GM12878 (cell line): ENCODE results near the gene YES1. TPM values are rescaled to one million over a fixed set of nuclear protein-coding genes. Genes with fewer than 3 reads are reported as not detected.

ENCODE experiments used
- ATAC-seq: fragments of 200-7000 bp; cut with Tn5 transposase; 3 replicates; pipeline ENCODE4 v1.9.1; 2020; ENCODE audit warnings: mild to moderate bottlenecking, moderate library complexity
- BruUV-seq: library from RNA; stranded (reverse); fragments of 400-500 nt; replicated peaks from 2 replicates; lab custom pipeline; 2021; lab: Mats Ljungman, UMichigan
- CTCF ChIA-PET: fragments of 300-600 bp; sonication (Branson Sonifier 250); formaldehyde crosslinking; extraction: SDS; loops from one replicate; lab custom pipeline; 2021; ENCODE audit warnings: inconsistent platforms; lab: Yijun Ruan, JAX
- POLR2A ChIA-PET: fragments of 350-600 bp; formaldehyde crosslinking; extraction: SDS; loops from one replicate; lab custom pipeline; 2021; ENCODE audit warnings: inconsistent platforms; lab: Charles Lee
- RAD21 ChIA-PET: fragments of 300-600 bp; sonication (Branson Sonifier 250); formaldehyde crosslinking; loops from one replicate; lab custom pipeline; 2023; ENCODE audit warnings: antibody characterized with exemption; ENCODE audit not compliant: unreplicated experiment; lab: Charles Lee
- SMC1A ChIA-PET: fragments of 300-600 bp; sonication (Branson Sonifier 250); formaldehyde crosslinking; loops from one replicate; lab custom pipeline; 2023; ENCODE audit not compliant: unreplicated experiment, uncharacterized antibody; lab: Charles Lee
- DNase-seq: peaks from one replicate; pipeline ENCODE4 v3.0.0-alpha.2; 2011; ENCODE audit warnings: low read depth, low spot score
- FAIRE-seq: peaks from 3 replicates; lab custom pipeline; 2011; peaks lifted over from hg19 to GRCh38; lab: Jason Lieb, UNC
- H2AFZ ChIP-seq: 2 replicates; pipeline ENCODE4 v1.6.0; 2011; ENCODE audit warnings: low read depth, low read length, control low read depth; ENCODE audit not compliant: control insufficient read depth
- H3K27ac ChIP-seq: 2 replicates; pipeline ENCODE4 v1.5.1; 2011; ENCODE audit warnings: control low read depth; ENCODE audit not compliant: control insufficient read depth, insufficient read depth
- H3K27me3 ChIP-seq, 2 experiments: replicated peaks in 1 of 2; 2 replicates each; pipeline versions ENCODE4 v1.6.0 to v1.6.1; 2011; ENCODE audit warnings: low read length in 1 of 2; ENCODE audit not compliant: control insufficient read depth in 2 of 2, insufficient read depth in 2 of 2
- H3K36me3 ChIP-seq, 2 experiments: 2 replicates each; pipeline ENCODE4 v1.5.1; 2011; ENCODE audit warnings: low read length in 1 of 2; ENCODE audit not compliant: control insufficient read depth in 2 of 2, insufficient read depth in 2 of 2
- H3K4me1 ChIP-seq: 2 replicates; pipeline ENCODE4 v1.6.1; 2011; ENCODE audit warnings: mild to moderate bottlenecking, low read length, moderate library complexity, mixed read lengths; ENCODE audit not compliant: control insufficient read depth, insufficient read depth
- H3K4me2 ChIP-seq: 2 replicates; pipeline ENCODE4 v1.6.0; 2011; ENCODE audit warnings: control low read depth; ENCODE audit not compliant: control insufficient read depth, insufficient read depth
- H3K4me3 ChIP-seq: fragments of 200-600 bp; sonication (generic); 2 replicates; pipeline ENCODE4 v1.5.1; 2016
- H3K79me2 ChIP-seq: 2 replicates; pipeline ENCODE4 v1.6.0; 2011; ENCODE audit warnings: low read length; ENCODE audit not compliant: control insufficient read depth, insufficient read depth
- H3K9ac ChIP-seq: 2 replicates; pipeline ENCODE4 v1.8.0; 2011; ENCODE audit warnings: low read length, control low read depth, mixed read lengths; ENCODE audit not compliant: control insufficient read depth, insufficient read depth
- H3K9me3 ChIP-seq: replicated peaks from 3 replicates; pipeline ENCODE4 v1.5.1; 2011; ENCODE audit warnings: mild to moderate bottlenecking, low read length; ENCODE audit not compliant: control insufficient read depth, insufficient read depth
- H4K20me1 ChIP-seq: 2 replicates; pipeline ENCODE4 v1.6.0; 2011; ENCODE audit not compliant: control insufficient read depth, insufficient read depth
- CEBPZ ChIP-seq: fragments of 150-350 bp; IDR thresholded peaks from 2 replicates; pipeline ENCODE4 v1.6.1; 2016; ENCODE audit warnings: low read depth, low read length
- E2F4 ChIP-seq: IDR thresholded peaks from 2 replicates; pipeline ENCODE4 v1.6.1; 2012; ENCODE audit warnings: low read depth, low read length, improper control_type of control experiment
- EP300 ChIP-seq, 2 experiments: fragments of 150-350 bp in 1 of 2; IDR thresholded peaks; 2 replicates each; pipeline ENCODE4 v1.6.1; 2011 to 2012; ENCODE audit warnings: low read depth in 2 of 2, low read length in 2 of 2, borderline replicate concordance in 1 of 2, improper control_type of control experiment in 1 of 2, inconsistent platforms in 1 of 2; ENCODE audit not compliant: control insufficient read depth in 1 of 2
- ESRRA ChIP-seq: IDR thresholded peaks from 2 replicates; pipeline ENCODE4 v1.6.1; 2012; ENCODE audit warnings: mild to moderate bottlenecking, low read length, improper control_type of control experiment
- MLLT1 ChIP-seq: fragments of 450-650 bp; IDR thresholded peaks from 2 replicates; pipeline ENCODE4 v1.6.1; 2016; ENCODE audit warnings: mild to moderate bottlenecking
- PAX5 ChIP-seq: IDR thresholded peaks from 2 replicates; pipeline ENCODE4 v1.6.1; 2011; ENCODE audit warnings: low read depth, low read length, borderline replicate concordance
- POLR2A ChIP-seq: IDR thresholded peaks from 2 replicates; pipeline ENCODE4 v1.6.1; 2011; ENCODE audit warnings: low read depth, mild to moderate bottlenecking, low read length
- SKIL ChIP-seq: fragments of 450-650 bp; IDR thresholded peaks from 2 replicates; pipeline ENCODE4 v1.6.1; 2017; ENCODE audit warnings: mild to moderate bottlenecking, low read depth, inconsistent platforms; ENCODE audit not compliant: poor library complexity, severe bottlenecking
- ZNF687 ChIP-seq: fragments of 450-650 bp; IDR thresholded peaks from 2 replicates; pipeline ENCODE4 v1.6.1; 2017; ENCODE audit warnings: mild to moderate bottlenecking, moderate library complexity
- WGBS: methylation state at CpG from one replicate; pipeline ENCODE4 v1.1.6; 2016; ENCODE audit warnings: low lambda C conversion rate; ENCODE audit not compliant: insufficient replicate concordance, insufficient coverage; ENCODE audit errors: missing lambda C conversion rate; 5-methylcytosine and 5-hydroxymethylcytosine counted together
- in situ Hi-C: fragments of 300-500 bp; cut with MboI; formaldehyde crosslinking; loops from 9 replicates; pipeline ENCODE4 v1.14.3; 2018; ENCODE audit warnings: mixed read lengths
- intact Hi-C: fragments of 100-400 bp; cut with micrococcal nuclease; formaldehyde crosslinking; loops from one replicate; pipeline ENCODE4 v1.14.2; 2022; ENCODE audit not compliant: unreplicated experiment
- polyA plus RNA-seq, 11 experiments: library from polyadenylated mRNA; depleted of rRNA in 4 of 11; unstranded in 6 of 11; stranded (reverse) in 5 of 11; fragments of >200 nt; fragmentation: Nextera tagmentation in 4 of 11; fragmentation: Illumina TruSeq in 1 of 11; extraction: Ambion mirVana in 4 of 11; extraction: Trizol in 1 of 11; gene quantifications; 1 replicate in 1 of 11; 2 replicates in 10 of 11; pipeline versions ENCODE4 v1.2.1 to v1.2.3, GENCODE V29; 2011 to 2016; ENCODE audit warnings: inconsistent platforms in 2 of 11, missing spikeins in 2 of 11, low read depth in 1 of 11
- total RNA-seq, 4 experiments: library from RNA; depleted of rRNA in 3 of 4; stranded (reverse); fragments of >200 nt in 3 of 4; fragmentation: Illumina TruSeq in 1 of 4; extraction: Trizol in 1 of 4; gene quantifications; 2 replicates each; pipeline versions ENCODE4 v1.2.1 to v1.2.3, GENCODE V29; 2013 to 2021

Gene YES1
- total and polyA plus RNA-seq, 10 of the 15 experiments (the other 5 are each of a cell fraction or from before 2014, with no cell fraction given): 2.3 to 7.9 (median 5.8) TPM

GRCh38 chr18:703213-703967 is 108.7 kb downstream of the YES1 start:
- Histone ChIP-seq H4K20me1 (no peaks in the 10 kb centered on the region), H3K9ac (no peak overlapping the region), H3K27me3 (no peaks in the 10 kb centered on the region), H3K9me3 (no peaks in the 10 kb centered on the region), H3K36me3 (no peaks in the 10 kb centered on the region), H3K4me2 (no peak overlapping the region), H3K4me3 (no peak overlapping the region), H3K27ac (no peak overlapping the region), H3K4me1 (no peaks in the 10 kb centered on the region), H3K79me2 (no peaks in the 10 kb centered on the region; the same call in none of the 2 replicates), H2AFZ (no peak overlapping the region)
- no peak for ATAC-seq
- intact Hi-C loops (no loop called here), in situ Hi-C loops (no loop called here)
- SMC1A ChIA-PET: interaction anchor here (0.9 to 1.3 kb wide), 3 partner anchors 12 to 406 kb away, joined by 3 read pairs; no protein-coding TSS in a partner anchor
- POLR2A ChIA-PET: interaction anchor here (0.7 kb wide), 1 partner anchor 20 kb away, joined by 7 read pairs; no protein-coding TSS in a partner anchor
- no TSS peak for BruUV-seq
- no peak for FAIRE-seq
- RAD21 ChIA-PET: interaction anchor here (1.1 kb wide), 1 partner anchor 12 kb away, joined by 3 read pairs; no protein-coding TSS in a partner anchor
- WGBS: 83% methylated on average over 8 of the region's 8 CpGs
- CTCF ChIA-PET: interaction anchor here (0.6 to 0.9 kb wide), 3 partner anchors 79 to 136 kb away, joined by 3 read pairs; no protein-coding TSS in a partner anchor
- DNase-seq: no peak
- no peak for TF ChIP-seq POLR2A
- TF ChIP-seq ZNF687: no peak
- TF ChIP-seq E2F4: no peak
- no peak for TF ChIP-seq ESRRA
- TF ChIP-seq SKIL: no peak
- TF ChIP-seq PAX5: no peak
- TF ChIP-seq MLLT1: no peak
- no peak for TF ChIP-seq CEBPZ
- no peak for TF ChIP-seq EP300 (IDR thresholded peaks at IDR 0.05; ENCODE audit: borderline replicate concordance in 1 of 2, control insufficient read depth in 1 of 2, low read depth in 2 of 2, low read length in 2 of 2)
